K562 (cell line): ENCODE measurements around the gene SRGAP2B.
"Not testable (repeated sequence)": the region's sequence is repeated elsewhere in the genome, so short reads cannot be mapped to it uniquely, and the experiment has no call there.

Experiments
- ESRRA ChIP-seq: fragments of 450-650 bp; IDR thresholded peaks from 2 replicates; pipeline ENCODE4 v1.6.1; 2014; ENCODE audit warnings: low read depth, mild to moderate bottlenecking, moderate library complexity, borderline replicate concordance
- MYC ChIP-seq, 2 experiments: fragments of 250-450 bp in 1 of 2; sonication (Bioruptor Pico) in 1 of 2; IDR thresholded peaks; 2 replicates each; pipeline versions ENCODE4 v1.5.1 to v1.6.1; 2012 to 2021; ENCODE audit warnings: low read depth in 2 of 2, borderline replicate concordance in 1 of 2, improper control_type of control experiment in 1 of 2, low read length in 1 of 2, mild to moderate bottlenecking in 1 of 2, moderate library complexity in 1 of 2
- NFIC ChIP-seq: fragments of 450-650 bp; IDR thresholded peaks from 2 replicates; pipeline ENCODE4 v1.6.1; 2017; ENCODE audit warnings: mild to moderate bottlenecking, inconsistent platforms
- POLR2A ChIP-seq: fragments of 450-650 bp; conservative IDR thresholded peaks from 2 replicates; pipeline ENCODE4 v1.6.1; 2016
- SETDB1 ChIP-seq: IDR thresholded peaks from one replicate; pipeline ENCODE4 v1.6.1; 2012; ENCODE audit warnings: low read length, control low read depth, inconsistent platforms
- TF ChIP-seq, protein P1 (sequence below), 3 experiments: IDR thresholded peaks in 2 of 3; conservative IDR thresholded peaks in 1 of 3; 2 replicates each; pipeline ENCODE4 v1.5.1; 2011 to 2012; ENCODE audit warnings: low read length in 3 of 3, mild to moderate bottlenecking in 3 of 3, control low read depth in 2 of 3, improper control_type of control experiment in 1 of 3, inconsistent platforms in 1 of 3, low read depth in 1 of 3, mixed read lengths in 1 of 3, moderate library complexity in 1 of 3; ENCODE audit not compliant: insufficient read depth in 2 of 3
- TF ChIP-seq, protein P2 (sequence below): sonication (generic); formaldehyde crosslinking; IDR thresholded peaks from 2 replicates; pipeline ENCODE4 v1.8.1; 2023; ENCODE audit warnings: mild to moderate bottlenecking, missing genetic modification reagents
- TF ChIP-seq, protein P3 (sequence below): sonication (generic); formaldehyde crosslinking; IDR thresholded peaks from 2 replicates; pipeline ENCODE4 v1.8.0; 2023; ENCODE audit warnings: missing genetic modification reagents, mild to moderate bottlenecking, borderline replicate concordance
- TF ChIP-seq, protein P4 (sequence below), 2 experiments: fragments of 450-650 bp in 1 of 2; sonication (generic) in 1 of 2; formaldehyde crosslinking; conservative IDR thresholded peaks; 2 replicates each; pipeline versions ENCODE4 v1.4.0 to v1.8.1; 2020 to 2022; ENCODE audit warnings: mild to moderate bottlenecking in 1 of 2, missing genetic modification reagents in 1 of 2

DNA sequence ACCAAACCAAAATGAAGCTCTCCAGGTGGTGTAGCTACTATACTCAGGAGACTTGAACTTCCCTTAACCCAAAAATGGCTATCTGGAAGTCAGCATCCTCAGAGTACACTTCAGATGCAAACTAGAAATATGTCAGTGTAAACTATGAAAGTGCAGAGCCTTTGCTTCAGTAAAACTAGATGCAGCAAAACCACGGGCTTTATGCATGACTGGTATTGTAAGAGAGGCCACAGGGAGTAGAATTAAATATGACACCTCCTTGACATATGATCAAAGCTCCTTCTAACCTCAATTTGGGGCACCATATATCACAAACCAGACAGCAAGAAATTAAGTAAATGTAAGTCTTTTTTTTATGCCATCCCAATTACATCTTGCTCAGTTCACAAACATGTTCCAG, 47.6 kb downstream of the SRGAP2B start:
- TF ChIP-seq, protein P1, sequence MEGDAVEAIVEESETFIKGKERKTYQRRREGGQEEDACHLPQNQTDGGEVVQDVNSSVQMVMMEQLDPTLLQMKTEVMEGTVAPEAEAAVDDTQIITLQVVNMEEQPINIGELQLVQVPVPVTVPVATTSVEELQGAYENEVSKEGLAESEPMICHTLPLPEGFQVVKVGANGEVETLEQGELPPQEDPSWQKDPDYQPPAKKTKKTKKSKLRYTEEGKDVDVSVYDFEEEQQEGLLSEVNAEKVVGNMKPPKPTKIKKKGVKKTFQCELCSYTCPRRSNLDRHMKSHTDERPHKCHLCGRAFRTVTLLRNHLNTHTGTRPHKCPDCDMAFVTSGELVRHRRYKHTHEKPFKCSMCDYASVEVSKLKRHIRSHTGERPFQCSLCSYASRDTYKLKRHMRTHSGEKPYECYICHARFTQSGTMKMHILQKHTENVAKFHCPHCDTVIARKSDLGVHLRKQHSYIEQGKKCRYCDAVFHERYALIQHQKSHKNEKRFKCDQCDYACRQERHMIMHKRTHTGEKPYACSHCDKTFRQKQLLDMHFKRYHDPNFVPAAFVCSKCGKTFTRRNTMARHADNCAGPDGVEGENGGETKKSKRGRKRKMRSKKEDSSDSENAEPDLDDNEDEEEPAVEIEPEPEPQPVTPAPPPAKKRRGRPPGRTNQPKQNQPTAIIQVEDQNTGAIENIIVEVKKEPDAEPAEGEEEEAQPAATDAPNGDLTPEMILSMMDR (IDR thresholded peaks at IDR 0.05 in 2 of 3, conservative IDR thresholded peaks at IDR 0.05 in 1 of 3; ENCODE audit: insufficient read depth in 2 of 3, low read depth in 1 of 3, low read length in 3 of 3) = not testable (repeated sequence)
- TF ChIP-seq, protein P2, sequence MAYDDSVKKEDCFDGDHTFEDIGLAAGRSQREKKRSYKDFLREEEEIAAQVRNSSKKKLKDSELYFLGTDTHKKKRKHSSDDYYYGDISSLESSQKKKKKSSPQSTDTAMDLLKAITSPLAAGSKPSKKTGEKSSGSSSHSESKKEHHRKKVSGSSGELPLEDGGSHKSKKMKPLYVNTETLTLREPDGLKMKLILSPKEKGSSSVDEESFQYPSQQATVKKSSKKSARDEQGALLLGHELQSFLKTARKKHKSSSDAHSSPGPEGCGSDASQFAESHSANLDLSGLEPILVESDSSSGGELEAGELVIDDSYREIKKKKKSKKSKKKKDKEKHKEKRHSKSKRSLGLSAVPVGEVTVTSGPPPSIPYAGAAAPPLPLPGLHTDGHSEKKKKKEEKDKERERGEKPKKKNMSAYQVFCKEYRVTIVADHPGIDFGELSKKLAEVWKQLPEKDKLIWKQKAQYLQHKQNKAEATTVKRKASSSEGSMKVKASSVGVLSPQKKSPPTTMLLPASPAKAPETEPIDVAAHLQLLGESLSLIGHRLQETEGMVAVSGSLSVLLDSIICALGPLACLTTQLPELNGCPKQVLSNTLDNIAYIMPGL (CRISPR knock-in tag) = not testable (repeated sequence)
- TF ChIP-seq SETDB1; MYC (IDR thresholded peaks at IDR 0.05; ENCODE audit: low read depth, low read length); MYC (CRISPR knock-in tag; IDR thresholded peaks at IDR 0.05; ENCODE audit: borderline replicate concordance, low read depth); NFIC; ESRRA; POLR2A: not testable (repeated sequence)
- TF ChIP-seq, protein P3, sequence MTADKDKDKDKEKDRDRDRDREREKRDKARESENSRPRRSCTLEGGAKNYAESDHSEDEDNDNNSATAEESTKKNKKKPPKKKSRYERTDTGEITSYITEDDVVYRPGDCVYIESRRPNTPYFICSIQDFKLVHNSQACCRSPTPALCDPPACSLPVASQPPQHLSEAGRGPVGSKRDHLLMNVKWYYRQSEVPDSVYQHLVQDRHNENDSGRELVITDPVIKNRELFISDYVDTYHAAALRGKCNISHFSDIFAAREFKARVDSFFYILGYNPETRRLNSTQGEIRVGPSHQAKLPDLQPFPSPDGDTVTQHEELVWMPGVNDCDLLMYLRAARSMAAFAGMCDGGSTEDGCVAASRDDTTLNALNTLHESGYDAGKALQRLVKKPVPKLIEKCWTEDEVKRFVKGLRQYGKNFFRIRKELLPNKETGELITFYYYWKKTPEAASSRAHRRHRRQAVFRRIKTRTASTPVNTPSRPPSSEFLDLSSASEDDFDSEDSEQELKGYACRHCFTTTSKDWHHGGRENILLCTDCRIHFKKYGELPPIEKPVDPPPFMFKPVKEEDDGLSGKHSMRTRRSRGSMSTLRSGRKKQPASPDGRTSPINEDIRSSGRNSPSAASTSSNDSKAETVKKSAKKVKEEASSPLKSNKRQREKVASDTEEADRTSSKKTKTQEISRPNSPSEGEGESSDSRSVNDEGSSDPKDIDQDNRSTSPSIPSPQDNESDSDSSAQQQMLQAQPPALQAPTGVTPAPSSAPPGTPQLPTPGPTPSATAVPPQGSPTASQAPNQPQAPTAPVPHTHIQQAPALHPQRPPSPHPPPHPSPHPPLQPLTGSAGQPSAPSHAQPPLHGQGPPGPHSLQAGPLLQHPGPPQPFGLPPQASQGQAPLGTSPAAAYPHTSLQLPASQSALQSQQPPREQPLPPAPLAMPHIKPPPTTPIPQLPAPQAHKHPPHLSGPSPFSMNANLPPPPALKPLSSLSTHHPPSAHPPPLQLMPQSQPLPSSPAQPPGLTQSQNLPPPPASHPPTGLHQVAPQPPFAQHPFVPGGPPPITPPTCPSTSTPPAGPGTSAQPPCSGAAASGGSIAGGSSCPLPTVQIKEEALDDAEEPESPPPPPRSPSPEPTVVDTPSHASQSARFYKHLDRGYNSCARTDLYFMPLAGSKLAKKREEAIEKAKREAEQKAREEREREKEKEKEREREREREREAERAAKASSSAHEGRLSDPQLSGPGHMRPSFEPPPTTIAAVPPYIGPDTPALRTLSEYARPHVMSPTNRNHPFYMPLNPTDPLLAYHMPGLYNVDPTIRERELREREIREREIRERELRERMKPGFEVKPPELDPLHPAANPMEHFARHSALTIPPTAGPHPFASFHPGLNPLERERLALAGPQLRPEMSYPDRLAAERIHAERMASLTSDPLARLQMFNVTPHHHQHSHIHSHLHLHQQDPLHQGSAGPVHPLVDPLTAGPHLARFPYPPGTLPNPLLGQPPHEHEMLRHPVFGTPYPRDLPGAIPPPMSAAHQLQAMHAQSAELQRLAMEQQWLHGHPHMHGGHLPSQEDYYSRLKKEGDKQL (CRISPR knock-in tag) = not testable (repeated sequence)
- TF ChIP-seq, protein P4, sequence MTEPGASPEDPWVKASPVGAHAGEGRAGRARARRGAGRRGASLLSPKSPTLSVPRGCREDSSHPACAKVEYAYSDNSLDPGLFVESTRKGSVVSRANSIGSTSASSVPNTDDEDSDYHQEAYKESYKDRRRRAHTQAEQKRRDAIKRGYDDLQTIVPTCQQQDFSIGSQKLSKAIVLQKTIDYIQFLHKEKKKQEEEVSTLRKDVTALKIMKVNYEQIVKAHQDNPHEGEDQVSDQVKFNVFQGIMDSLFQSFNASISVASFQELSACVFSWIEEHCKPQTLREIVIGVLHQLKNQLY (CRISPR knock-in tag; conservative IDR thresholded peaks at IDR 0.05) = not testable (repeated sequence)
